Posterior cingulate gyrus (tissue), 11 donors: ENCODE data around the gene CACFD1.
"Not testable (repeated sequence)": the region's sequence is repeated elsewhere in the genome, so short reads cannot be mapped to it uniquely, and the experiment has no call there.

Experiments
- DNase-seq, 10 donors: peaks; one replicate each; pipeline versions ENCODE4 v3.0.0 to v3.0.0-alpha.2; 2020 to 2021; ENCODE audit warnings: mixed read lengths in 3 of 10
- intact Hi-C: fragments of 100-400 bp; cut with DNase I; formaldehyde crosslinking; loops from one replicate; pipeline ENCODE4 v1.15.1; 2023

CACFD1 gene

DNA sequence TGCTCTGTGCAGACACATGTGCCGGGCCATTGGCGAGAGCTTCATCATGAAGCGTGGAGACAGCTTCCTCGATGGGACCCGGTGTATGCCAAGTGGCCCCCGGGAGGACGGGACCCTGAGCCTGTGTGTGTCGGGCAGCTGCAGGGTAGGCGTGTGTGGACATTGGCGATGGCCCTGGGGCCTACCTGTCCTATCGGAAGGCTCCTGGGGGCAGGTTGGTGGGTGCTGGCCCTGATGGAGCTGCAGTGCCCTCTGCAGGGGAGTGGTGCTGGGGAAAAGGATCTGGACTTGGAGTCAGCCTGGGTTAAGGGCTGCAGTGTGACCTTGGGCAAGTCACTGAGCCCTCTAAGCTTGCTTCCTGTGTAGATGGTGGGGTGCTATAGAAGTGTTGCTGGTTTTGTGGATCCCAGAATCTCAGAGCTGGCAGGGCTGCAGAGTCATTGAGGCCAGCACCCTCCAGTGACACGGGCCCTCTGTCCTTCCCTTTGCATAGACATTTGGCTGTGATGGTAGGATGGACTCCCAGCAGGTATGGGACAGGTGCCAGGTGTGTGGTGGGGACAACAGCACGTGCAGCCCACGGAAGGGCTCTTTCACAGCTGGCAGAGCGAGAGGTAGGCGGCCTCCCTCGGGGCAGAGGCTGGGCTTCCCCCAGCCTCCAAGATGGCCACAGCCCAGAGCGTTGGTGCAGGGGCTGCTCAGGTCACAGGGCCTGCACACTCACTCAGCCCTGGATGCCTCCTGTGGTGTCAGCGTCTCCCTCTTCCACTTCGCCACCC lies 21.8 kb upstream of the CACFD1 start:
- intact Hi-C loops: no loop called here
- no peak for DNase-seq

DNA sequence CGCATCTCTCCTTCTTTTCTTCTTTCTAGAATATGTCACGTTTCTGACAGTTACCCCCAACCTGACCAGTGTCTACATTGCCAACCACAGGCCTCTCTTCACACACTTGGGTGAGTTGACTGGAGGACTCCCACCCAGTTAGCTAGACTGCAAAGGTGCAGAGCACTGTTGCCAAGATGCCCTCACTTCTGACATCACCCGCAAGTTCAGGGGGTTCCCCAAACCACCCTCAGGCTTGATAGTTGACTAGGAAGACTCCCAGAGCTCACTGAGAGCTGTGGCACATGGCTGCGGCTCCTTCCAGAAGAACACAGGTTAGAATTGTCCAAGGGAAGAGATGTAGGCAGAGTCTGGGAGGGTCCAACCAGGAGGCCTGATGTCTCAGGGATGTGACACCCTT lies 20.4 kb upstream of the CACFD1 start:
- intact Hi-C loops: no loop called here
- no peak for DNase-seq

DNA sequence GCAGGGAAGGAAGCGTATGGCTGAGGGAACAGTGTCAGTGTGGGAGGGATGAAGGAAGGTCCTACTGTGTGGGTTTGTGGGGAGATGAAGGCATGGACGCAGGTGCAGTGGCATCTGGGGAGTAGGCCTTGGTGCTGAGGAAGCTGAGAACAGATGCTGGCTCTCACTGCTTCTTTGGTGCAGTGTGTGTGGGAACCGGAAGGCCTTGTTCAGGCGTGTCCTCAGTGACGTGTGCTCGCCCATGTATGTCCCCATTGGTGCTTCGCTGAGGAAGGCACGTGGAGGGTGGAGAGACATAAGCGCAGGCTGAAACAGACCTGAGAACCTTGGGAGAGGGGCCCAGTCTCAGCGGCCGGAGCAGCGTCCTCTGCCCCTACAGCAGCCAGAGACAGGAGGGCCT lies 18.9 kb upstream of the CACFD1 start:
- intact Hi-C loops: no loop called here

DNA sequence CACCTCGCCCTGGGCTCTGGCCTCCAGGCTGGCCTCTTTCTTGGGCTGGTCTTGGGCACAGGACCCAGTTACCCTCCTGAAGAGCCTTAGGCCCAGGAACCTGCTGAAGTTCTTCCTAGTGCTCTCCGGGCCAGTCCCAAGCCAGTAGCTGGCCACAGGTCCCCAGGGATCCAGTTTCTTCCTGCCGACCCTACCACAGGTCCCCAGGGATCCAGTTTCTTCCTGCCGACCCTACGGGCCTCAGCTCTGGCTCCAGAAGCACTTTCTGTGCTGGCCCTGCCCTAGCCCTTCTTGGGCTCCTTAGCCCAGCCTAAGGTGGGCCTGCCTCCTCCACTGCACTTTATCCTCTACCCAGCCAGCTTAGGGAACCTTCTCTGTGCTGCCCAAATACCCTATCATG lies 18.2 kb upstream of the CACFD1 start:
- intact Hi-C loops: no loop called here
- DNase-seq: no peak

More for the DNA sequence above, 18.9 kb upstream of the CACFD1 start:
- peak in 1 of 10 donors; percentile 51 for DNase-seq

DNA sequence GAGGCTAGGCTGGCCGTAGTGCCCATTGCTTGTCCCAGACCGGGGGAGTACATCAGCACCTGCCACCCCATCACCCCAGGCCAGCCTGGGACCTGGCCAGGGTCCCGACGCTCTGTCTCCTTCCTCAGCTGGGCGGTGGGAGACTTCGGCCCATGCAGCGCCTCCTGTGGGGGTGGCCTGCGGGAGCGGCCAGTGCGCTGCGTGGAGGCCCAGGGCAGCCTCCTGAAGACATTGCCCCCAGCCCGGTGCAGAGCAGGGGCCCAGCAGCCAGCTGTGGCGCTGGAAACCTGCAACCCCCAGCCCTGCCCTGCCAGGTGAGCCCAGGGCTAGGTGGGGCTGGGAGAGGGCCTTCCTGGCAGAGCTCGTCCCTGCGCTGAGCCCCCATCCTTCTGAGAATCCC lies 16.5 kb upstream of the CACFD1 start:
- DNase-seq: no peak
- intact Hi-C loops: no loop called here

DNA sequence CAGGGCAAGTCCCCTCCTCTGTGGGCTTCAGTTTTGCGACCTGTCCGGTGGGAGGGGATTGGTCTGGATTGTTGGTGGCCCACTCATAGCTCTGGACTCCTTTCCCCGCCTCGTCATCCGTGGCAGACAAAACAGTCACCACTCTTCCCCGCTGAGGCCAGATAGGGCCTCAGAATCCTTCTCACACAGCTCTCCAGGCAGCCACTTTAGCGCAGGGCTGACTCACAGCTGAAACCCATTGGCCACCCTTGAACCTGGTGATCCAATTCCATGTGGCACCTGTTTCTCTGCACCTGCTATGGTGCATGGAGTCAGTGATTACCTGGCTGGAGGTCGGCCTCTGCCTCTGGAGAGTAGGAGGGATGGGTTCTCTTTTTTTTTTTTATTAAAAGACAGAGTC lies 15.8 kb upstream of the CACFD1 start:
- DNase-seq: no peak
- intact Hi-C loops: no loop called here

DNA sequence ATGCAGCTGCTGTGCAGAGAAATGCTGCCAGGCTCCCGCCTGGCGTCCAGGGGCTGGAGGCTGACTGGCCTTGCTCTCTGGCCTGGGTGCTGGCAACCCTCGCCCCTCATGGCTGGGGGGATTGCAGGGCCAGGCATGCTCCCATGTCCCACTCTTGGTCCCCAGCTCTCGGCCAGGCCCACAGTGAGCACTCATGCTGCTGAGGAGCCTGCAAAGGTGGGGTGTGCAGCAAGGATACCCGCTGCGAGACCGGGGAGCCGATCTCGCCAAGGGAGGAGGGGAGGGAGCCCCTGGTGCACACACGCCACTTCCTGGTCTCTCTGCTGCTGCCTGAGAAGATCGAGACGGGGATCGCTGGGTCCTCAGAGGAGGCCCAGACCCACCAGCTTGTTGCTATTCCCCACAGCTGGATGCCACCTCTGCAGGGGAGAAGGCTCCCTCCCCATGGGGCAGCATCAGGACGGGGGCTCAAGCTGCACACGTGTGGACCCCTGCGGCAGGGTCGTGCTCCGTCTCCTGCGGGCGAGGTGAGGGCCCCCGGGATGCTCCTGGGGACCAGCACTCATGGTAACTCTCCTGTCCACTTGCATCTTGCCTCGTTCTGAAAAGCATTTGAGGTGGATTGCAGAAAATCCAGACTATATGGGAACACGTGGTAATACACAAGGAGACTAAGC lies 14.3 kb upstream of the CACFD1 start:
- peak in 1 of 10 donors; percentile 71 for DNase-seq
- intact Hi-C loops: no loop called here

DNA sequence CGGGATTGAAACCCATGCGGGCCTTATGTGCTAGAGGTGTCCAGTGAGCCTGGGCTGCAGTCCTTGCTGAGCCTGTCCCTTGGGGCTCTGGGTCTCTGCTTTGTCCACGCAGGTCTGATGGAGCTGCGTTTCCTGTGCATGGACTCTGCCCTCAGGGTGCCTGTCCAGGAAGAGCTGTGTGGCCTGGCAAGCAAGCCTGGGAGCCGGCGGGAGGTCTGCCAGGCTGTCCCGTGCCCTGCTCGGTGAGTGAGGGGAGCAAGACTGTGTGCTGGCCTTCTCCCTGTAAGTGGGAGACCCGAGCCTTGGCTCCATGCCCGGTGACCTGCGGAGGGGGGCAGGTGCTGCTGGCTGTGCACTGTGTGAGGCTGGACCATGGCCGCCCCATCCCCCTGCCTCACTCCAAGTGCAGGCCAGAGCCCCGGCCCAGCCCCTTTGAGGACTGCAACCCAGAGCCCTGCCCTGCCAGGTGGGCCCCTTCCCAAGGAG lies 11.2 kb upstream of the CACFD1 start:
- intact Hi-C loops: no loop called here
- peak in 1 of 10 donors; percentile 83 for DNase-seq

DNA sequence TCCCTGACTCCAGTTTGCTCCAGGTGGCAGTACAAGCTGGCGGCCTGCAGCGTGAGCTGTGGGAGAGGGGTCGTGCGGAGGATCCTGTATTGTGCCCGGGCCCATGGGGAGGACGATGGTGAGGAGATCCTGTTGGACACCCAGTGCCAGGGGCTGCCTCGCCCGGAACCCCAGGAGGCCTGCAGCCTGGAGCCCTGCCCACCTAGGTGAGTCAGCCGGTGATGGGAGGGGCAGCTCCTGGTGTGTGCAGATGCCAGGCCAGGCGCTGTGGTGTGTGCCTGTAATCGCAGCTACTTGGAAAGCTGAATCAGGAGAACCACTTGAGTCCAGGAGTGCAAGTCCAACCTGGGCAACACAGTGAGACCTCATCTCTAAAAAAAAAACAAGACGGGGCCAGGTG lies 10.0 kb upstream of the CACFD1 start:
- intact Hi-C loops: no loop called here
- DNase-seq: peak in 1 of 10 donors; percentile 78

DNA sequence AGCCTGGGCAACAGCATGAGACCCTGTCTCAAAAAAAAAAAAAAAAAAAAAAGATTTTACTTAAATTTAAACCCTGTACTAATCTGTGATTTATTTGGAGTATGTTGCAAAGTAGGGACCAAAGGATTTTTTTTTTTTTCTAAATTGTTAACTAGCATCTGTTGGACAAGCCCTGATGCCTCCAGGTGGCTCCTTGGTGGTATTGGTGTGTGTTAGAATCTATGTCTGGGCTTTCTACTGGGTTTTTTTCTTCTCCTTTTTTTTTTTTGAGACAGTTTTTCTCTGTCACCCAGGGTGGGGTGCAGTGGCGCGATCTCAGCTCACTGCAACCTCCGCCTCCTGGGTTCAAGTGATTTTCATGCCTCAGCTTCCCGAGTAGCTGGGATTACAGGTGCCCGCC lies 7.9 kb upstream of the CACFD1 start:
- DNase-seq, intact Hi-C loops: not testable (repeated sequence)

DNA sequence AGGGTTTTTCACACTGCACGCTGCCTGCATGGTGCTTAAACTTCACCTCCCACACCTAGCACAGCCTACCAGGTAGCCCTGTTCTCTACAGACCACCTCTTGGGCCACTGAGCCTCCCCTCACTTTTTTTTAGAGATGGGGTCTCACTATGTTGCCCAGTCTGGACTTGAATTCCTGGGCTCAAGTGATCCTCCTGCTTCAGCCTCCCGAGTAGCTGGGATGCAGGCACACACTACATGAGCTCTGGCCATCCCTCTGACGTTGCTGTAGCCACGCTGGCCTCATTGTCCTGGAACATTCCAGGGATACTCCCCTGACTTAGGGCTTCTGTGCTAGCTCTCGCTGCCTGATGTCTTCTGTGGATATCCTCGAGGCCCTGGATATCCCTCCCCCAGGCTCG lies 7.2 kb upstream of the CACFD1 start:
- intact Hi-C loops: no loop called here
- DNase-seq: no peak

DNA sequence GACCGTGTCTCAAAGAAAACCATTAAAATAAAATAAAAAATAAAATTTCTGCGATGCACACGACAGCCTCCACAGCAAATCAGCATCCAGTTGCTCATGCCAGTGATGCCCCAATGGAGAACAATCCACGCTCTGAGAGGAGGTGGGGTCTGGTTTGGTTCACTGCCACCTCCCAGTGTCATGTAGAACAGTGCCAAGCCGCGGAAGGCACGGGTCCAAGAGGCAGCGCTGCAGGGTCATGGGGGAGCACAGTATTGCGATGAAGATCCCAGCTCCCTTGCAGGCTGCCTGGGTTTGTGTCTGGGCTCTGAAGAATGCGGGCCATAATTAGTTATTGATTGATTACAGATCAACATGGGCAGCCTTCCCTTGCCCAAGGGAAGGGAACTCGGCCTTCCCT lies 6.1 kb upstream of the CACFD1 start:
- intact Hi-C loops: no loop called here

DNA sequence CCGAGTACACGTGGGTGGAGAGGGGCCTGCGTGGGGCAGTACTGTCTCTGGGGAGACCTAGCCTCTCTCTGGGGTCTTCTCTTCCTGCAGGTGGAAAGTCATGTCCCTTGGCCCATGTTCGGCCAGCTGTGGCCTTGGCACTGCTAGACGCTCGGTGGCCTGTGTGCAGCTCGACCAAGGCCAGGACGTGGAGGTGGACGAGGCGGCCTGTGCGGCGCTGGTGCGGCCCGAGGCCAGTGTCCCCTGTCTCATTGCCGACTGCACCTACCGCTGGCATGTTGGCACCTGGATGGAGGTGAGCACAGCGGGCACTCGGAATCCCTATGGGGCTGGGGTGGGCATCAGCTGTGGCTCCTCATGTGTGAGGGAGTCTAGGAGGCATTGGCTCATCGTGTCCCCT lies 5.5 kb upstream of the CACFD1 start:
- DNase-seq: peak in 1 of 10 donors; percentile 80

More for the DNA sequence above, 6.1 kb upstream of the CACFD1 start:
- peak in 3 of 10 donors; percentile 40 to 84 (median 48) for DNase-seq

DNA sequence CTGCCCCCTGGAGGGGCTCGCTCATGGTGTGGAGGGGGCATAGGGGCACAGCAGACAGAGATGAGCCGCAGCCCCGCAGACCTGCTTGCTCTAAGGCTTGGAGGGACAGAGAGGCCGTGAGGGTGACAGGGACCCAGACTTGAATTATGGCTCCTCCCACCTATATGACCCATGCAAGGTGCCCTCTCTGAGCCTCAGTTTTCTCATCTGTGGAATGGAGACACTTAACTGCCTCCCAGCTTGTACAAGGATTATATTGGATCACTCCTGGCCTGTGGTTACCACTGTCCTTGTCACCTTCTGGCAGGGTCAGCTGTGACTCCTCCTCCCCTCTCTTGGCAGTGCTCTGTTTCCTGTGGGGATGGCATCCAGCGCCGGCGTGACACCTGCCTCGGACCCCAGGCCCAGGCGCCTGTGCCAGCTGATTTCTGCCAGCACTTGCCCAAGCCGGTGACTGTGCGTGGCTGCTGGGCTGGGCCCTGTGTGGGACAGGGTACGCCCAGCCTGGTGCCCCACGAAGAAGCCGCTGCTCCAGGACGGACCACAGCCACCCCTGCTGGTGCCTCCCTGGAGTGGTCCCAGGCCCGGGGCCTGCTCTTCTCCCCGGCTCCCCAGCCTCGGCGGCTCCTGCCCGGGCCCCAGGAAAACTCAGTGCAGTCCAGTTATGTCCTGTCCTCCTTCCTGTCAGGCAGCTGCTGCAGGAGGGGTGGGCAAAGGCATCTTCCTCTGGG lies 4.7 kb upstream of the CACFD1 start:
- intact Hi-C loops: no loop called here
- DNase-seq: peak in 1 of 10 donors; percentile 76

More for the DNA sequence above, 5.5 kb upstream of the CACFD1 start:
- intact Hi-C loops: no loop called here

DNA sequence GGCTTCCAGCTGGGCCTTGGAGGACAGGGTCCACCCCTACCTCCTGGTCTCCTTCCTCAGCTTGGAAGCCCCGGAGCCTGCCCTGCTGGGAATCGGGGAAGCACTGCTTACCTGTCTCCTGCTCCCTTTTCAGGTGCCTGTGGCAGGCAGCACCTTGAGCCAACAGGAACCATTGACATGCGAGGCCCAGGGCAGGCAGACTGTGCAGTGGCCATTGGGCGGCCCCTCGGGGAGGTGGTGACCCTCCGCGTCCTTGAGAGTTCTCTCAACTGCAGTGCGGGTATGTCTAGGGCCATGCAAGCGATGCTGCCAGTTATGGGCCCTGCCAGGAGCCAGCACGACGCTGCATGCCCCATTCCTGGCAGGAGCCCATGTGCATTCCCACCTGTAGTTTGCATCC lies 3.8 kb upstream of the CACFD1 start:
- intact Hi-C loops: no loop called here
- peak in 1 of 10 donors; percentile 83 for DNase-seq

DNA sequence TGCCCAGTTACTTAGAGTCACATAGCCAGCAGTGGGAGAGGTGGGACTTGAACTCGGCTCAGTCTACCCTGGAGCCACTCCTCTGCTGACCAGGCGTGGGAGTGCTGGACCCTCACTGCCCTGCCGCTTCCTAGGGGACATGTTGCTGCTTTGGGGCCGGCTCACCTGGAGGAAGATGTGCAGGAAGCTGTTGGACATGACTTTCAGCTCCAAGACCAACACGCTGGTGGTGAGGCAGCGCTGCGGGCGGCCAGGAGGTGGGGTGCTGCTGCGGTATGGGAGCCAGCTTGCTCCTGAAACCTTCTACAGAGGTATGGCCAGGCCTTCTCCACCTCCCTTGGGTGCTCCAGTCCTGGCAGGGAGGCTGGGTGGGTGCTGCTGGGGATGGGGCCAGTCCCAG lies 3.4 kb upstream of the CACFD1 start:
- intact Hi-C loops: no loop called here
- peak in 1 of 10 donors; percentile 62 for DNase-seq

DNA sequence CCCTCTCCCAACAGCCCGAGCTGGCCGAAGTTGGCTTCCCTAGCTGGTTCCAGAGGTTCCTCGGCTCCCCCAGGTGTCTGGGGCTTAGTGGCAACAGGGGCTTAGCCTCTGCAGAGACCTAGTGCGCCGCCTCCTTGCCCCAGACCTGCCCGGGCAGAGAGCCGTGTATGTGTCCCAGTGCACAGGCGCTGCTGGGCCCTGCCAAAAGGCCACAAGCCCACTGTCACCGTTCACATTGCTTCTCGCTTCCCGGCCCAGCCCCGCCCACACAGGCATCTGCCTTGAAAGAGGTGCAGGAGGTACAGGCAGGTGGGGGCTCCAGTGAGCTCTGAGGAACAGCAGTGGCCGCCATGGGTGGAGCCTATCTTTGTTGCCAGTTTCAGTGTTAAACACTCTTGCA lies 2.5 kb upstream of the CACFD1 start:
- peak in 1 of 10 donors; percentile 71 for DNase-seq
- intact Hi-C loops: no loop called here

DNA sequence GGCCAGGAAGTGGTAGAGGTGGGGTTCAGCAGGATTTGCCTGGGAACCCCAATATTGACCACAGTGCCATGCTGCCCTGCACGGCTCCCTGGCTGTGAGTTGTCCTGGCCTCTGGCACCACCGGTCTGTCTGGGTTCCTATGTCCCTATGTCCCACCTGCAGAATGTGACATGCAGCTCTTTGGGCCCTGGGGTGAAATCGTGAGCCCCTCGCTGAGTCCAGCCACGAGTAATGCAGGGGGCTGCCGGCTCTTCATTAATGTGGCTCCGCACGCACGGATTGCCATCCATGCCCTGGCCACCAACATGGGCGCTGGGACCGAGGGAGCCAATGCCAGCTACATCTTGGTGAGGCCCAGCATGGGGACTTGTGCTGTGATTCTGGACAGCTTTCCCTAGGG lies 2.0 kb upstream of the CACFD1 start:
- peak in 1 of 10 donors; percentile 73 for DNase-seq

DNA sequence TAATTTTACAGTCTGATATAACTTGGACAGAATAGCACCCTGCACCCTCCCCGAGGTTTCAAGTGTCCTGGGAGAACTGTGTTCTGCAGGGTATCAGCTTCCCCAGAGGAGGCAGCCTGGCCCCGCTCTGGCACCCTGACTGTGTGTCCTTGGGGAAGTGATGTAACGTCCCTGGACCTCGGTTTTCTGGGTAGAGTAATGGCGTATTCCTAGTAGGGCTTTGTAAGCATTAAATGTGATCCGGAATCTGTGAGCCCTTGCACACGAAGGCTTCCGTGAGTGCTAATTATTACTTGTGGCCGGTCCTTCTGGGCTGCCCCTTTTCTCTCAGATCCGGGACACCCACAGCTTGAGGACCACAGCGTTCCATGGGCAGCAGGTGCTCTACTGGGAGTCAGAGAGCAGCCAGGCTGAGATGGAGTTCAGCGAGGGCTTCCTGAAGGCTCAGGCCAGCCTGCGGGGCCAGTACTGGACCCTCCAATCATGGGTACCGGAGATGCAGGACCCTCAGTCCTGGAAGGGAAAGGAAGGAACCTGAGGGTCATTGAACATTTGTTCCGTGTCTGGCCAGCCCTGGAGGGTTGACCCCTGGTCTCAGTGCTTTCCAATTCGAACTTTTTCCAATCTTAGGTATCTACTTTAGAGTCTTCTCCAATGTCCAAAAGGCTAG lies 1.0 kb upstream of the CACFD1 start:
- peak in 1 of 10 donors; percentile 83 for DNase-seq
- intact Hi-C loops: no loop called here

More for the DNA sequence above, 2.0 kb upstream of the CACFD1 start:
- intact Hi-C loops: no loop called here

DNA sequence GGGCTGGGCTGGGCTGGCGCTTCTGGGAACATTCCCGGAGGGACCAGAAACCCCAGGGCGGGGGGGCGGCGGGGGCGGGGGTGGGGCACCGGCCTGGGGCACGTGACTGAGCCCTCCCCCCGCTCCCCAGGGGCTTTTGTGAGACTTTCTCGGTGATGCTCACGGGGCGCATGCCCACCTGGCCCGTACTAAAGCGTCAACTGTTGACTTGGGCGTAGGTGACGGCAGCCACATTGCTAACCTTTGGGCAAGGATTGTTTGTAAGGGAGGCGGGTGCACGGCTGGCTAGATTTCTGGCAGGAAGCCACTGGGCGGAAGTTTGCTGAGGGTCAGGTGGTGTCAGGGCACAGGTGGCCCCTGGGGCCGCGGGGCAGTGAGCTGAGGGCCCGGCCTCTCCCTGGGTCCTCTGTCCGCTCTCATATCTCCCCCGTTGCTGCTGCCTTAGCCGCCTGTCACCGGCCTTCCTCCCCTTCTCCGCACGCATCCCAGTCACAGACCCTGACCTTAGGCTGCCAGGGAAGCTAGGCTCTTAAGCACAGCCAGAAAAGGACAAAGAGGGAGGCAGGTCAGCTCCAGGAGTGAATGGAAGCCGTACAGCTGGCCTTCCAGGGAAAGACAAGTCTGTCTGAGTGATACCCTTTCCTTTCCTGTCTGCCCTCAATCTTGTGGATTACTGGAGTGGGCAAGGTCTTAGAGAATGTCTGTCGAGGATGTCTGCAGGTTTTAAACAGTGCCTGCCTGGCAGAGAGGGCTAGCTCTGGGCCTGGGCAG lies 812 bp downstream of the CACFD1 start:
- intact Hi-C loops: no loop called here
- peak in 3 of 10 donors; percentile 28 to 81 (median 43) for DNase-seq
